Ovary (tissue), 3 donors: ENCODE results near the gene CASK.

ENCODE experiments used
- CTCF ChIP-seq, 3 donors: fragments of 450-650 bp in 2 of 3; fragments of 200-600 bp in 1 of 3; IDR thresholded peaks; one replicate each; pipeline versions ENCODE4 v1.5.1 to v1.8.0; 2016 to 2022; ENCODE audit warnings: antibody characterized with exemption in 3 of 3, mild to moderate bottlenecking in 1 of 3
- POLR2A ChIP-seq: fragments of 450-650 bp; IDR thresholded peaks from one replicate; pipeline ENCODE4 v1.6.1; 2017; ENCODE audit warnings: antibody characterized with exemption, mild to moderate bottlenecking, moderate library complexity
- donor health status: DM: no; HTN: no; CAD: no.

GRCh38 chrX:41963348-41963747 is 40.0 kb upstream of the CASK start:
- TF ChIP-seq CTCF (IDR thresholded peaks at IDR 0.05): no peak
- no peak for TF ChIP-seq POLR2A
